ENCODE data around the gene FBN2.

- no peak for TF ChIP-seq CTCF (conservative IDR thresholded peaks at IDR 0.05)
- TF ChIP-seq ZFX (IDR thresholded peaks at IDR 0.05), result no peak
These were observed 179.2 kb downstream of the FBN2 start for GRCh38 chr5:128358826-128359225.

Measured in C4-2B (cell line).